Testis (tissue), 2 donors: ENCODE results near the gene MARCOL.

Experiments
- POLR2A ChIP-seq: fragments of 450-650 bp; IDR thresholded peaks from one replicate; pipeline ENCODE4 v1.6.1; 2017; ENCODE audit warnings: antibody characterized with exemption, mild to moderate bottlenecking, moderate library complexity
- TF ChIP-seq, protein P1 (sequence below), 3 experiments: fragments of 450-650 bp in 2 of 3; fragments of 200-600 bp in 1 of 3; sonication (generic) in 1 of 3; IDR thresholded peaks; one replicate each; pipeline ENCODE4 v1.5.1; 2016 to 2019; ENCODE audit warnings: antibody characterized with exemption in 3 of 3, mild to moderate bottlenecking in 2 of 3, moderate library complexity in 1 of 3

DNA sequence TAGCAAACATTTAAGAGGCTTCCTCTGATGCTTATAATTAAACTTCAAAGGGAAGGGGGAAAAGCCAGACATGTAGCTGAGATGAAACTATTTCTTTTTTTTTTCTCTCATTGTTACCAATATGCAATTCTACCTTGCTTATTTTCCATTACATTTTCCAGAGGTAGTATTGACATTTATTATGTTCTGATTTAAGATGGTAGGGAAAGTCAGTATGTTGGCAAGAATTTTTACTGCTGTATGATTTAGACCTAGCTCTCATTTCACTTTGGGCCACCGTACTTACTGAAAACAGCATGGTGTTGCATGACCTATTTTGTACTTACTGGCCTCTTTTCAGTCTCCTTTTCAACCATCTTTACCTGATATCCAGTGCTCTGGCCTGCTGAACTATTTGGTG is 45.1 kb upstream of the MARCOL start:
- TF ChIP-seq POLR2A = no peak
- TF ChIP-seq, protein P1, sequence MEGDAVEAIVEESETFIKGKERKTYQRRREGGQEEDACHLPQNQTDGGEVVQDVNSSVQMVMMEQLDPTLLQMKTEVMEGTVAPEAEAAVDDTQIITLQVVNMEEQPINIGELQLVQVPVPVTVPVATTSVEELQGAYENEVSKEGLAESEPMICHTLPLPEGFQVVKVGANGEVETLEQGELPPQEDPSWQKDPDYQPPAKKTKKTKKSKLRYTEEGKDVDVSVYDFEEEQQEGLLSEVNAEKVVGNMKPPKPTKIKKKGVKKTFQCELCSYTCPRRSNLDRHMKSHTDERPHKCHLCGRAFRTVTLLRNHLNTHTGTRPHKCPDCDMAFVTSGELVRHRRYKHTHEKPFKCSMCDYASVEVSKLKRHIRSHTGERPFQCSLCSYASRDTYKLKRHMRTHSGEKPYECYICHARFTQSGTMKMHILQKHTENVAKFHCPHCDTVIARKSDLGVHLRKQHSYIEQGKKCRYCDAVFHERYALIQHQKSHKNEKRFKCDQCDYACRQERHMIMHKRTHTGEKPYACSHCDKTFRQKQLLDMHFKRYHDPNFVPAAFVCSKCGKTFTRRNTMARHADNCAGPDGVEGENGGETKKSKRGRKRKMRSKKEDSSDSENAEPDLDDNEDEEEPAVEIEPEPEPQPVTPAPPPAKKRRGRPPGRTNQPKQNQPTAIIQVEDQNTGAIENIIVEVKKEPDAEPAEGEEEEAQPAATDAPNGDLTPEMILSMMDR (IDR thresholded peaks at IDR 0.05) = no peak
